NCI-H82 treated with DMSO at 0.1 percent for 48 hours (cell line): Measurements from ENCODE around the gene POFUT1.

Experiments used
- DNase-seq: peaks from one replicate; lab custom pipeline; 2025; ENCODE audit not compliant: unreplicated experiment; lab: John Stamatoyannopoulos, UW

The POFUT1 gene

GRCh38 chr20:32205843-32206759, 1.6 kb upstream of the POFUT1 start:
- DNase-seq, result peak; percentile 82

GRCh38 chr20:32206760-32207625, 687 bp upstream of the POFUT1 start:
- DNase-seq, result no peak

GRCh38 chr20:32208499-32209154, 947 bp downstream of the POFUT1 start:
- no peak for DNase-seq

- DNase-seq, result no peak
Observed at GRCh38 chr20:32209850-32210605, 2.3 kb downstream of the POFUT1 start.

- DNase-seq, result no peak
Observed at GRCh38 chr20:32213870-32214269, 6.2 kb downstream of the POFUT1 start.

- DNase-seq, result no peak
Observed at GRCh38 chr20:32215147-32215546, 7.5 kb downstream of the POFUT1 start.

- no peak for DNase-seq
Observed at GRCh38 chr20:32215729-32216128, 8.0 kb downstream of the POFUT1 start.

GRCh38 chr20:32216179-32217142, 8.8 kb downstream of the POFUT1 start:
- no peak for DNase-seq

- no peak for DNase-seq
Observed at GRCh38 chr20:32218156-32218900, 10.6 kb downstream of the POFUT1 start.

- DNase-seq, result no peak
Observed at GRCh38 chr20:32224463-32224862, 16.8 kb downstream of the POFUT1 start.

- no peak for DNase-seq
Observed at GRCh38 chr20:32226391-32226790, 18.7 kb downstream of the POFUT1 start.

GRCh38 chr20:32227306-32227705, 19.6 kb downstream of the POFUT1 start:
- DNase-seq, result no peak

GRCh38 chr20:32227744-32228688, 20.3 kb downstream of the POFUT1 start:
- no peak for DNase-seq

- no peak for DNase-seq
Observed at GRCh38 chr20:32229251-32229747, 21.6 kb downstream of the POFUT1 start.

- DNase-seq, result no peak
Observed at GRCh38 chr20:32230707-32231106, 23.0 kb downstream of the POFUT1 start.

GRCh38 chr20:32231245-32231644, 23.6 kb downstream of the POFUT1 start:
- DNase-seq, result no peak

- no peak for DNase-seq
Observed at GRCh38 chr20:32231847-32232246, 24.2 kb downstream of the POFUT1 start.
